GM12875 (cell line): ENCODE results near the gene DHCR7.

ENCODE experiments used
- H3K4me3 ChIP-seq: one replicate; pipeline ENCODE4 v1.5.1; 2011; ENCODE audit warnings: low read depth, low read length, control low read depth
- CTCF ChIP-seq: IDR thresholded peaks from 2 replicates; pipeline ENCODE4 v1.5.1; 2011; ENCODE audit warnings: low read depth, mild to moderate bottlenecking, control low read depth, inconsistent platforms, low read length, moderate library complexity, borderline replicate concordance; ENCODE audit not compliant: insufficient read depth

DHCR7 gene

GRCh38 chr11:71456294-71456693, 8.1 kb upstream of the DHCR7 start:
- no peak for TF ChIP-seq CTCF
- H3K4me3 ChIP-seq: no peak overlapping the region

- 0 out of 2 replicates have a peak, but pooled peaks have one; percentile 15 for TF ChIP-seq CTCF
- no peak overlapping the region for H3K4me3 ChIP-seq
Observed at GRCh38 chr11:71454470-71455113, 6.4 kb upstream of the DHCR7 start.

DNA sequence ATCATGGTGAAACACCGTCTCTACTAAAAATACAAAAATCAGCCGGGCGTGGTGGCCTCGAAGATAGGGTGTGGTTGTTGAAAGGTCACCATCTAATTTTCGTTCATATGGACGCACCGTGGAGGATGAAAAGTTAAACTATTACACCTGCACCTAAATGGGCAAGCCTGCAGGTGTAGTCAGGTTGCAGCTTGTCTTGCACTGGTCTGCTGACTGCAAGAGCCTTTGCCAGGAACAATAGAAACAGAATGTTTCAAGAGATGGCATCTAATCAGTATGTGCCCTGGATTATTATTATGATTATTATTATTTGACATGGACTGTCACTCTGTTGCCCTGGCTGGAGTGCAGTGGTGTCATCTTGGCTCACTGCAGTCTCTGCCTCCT, 5.7 kb upstream of the DHCR7 start:
- no peak for TF ChIP-seq CTCF
- H3K4me3 ChIP-seq: peak overlapping the region; percentile 73

DNA sequence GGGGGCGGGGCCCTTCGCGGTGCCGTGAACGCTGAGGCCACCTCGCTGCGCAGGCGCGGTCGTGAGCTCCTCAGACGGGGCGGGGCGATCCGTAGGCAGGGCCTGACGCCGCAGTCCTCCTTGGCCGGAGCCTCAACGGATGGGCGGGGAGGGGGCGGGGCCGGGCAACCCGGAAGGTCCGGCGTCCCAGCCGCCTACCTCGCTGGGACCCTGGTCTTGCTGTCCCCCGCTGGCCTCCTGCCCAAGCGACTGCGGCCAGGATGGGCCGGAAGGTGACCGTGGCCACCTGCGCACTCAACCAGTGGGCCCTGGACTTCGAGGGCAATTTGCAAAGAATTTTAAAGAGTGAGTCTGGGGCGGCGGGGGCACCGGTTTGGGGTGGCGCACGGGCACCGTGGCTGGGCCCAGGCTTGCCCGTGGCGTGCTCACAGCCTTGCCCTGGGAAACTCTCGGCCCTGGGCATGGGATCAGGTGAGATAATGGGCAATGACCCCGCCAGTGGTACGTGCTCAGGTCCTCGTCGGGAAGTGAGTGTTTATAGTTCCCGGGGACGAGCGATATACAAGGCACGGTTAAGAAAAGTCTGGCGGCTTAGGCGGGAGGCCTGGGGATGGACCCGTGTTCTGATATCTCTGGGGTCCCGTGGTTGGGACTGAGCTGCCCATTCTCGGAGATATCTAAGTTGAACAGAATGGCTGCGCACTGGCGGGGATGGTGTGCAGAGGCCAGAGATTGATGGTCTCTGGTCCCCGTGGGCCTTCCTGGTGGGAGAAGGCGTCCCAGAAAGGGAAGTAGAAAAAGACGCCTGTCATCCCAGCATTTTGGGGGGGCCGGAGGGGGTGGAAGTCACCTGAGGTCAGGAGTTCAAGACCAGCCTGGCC, 5.1 kb upstream of the DHCR7 start, which contains the start of gene NADSYN1:
TSS of gene NADSYN1 (plus strand) at position 167 of the 881 bp plus-strand sequence. CDS start at position 261, 94 bp downstream.
- peak within 1 kb of the TSS; percentile 73 for H3K4me3 ChIP-seq
- no peak for TF ChIP-seq CTCF

GRCh38 chr11:71452199-71453036, 4.2 kb upstream of the DHCR7 start:
- H3K4me3 ChIP-seq: peak overlapping the region; percentile 68
- no peak for TF ChIP-seq CTCF

DNA sequence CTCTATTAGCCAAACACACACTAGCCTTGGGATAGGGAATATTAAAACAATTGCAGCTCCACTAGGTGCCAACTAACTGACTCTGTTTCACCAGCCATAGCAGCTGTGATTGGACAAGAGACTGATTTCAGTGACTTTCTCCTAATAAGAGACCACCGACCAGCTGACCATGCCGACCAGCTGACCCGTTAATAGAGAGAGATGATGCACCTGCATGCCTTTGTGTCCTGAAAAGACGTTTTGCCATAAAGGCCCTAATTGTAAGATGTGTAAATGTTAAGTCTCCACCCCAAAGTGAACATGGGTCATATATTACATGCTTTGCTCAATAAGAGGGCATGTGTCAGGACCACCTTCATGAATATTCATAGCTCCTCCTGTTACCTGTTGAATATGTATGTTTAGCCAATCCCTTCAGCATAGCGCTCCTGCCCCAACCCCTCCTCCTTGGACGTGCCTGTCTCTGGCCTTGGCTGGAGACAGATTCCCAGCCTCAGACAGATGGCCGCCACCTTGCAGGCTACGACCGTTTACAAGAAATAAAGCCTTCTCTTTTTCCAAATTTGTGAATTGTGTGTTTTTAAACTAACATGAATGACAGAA, 3.5 kb upstream of the DHCR7 start:
- no peak overlapping the region for H3K4me3 ChIP-seq
- no peak for TF ChIP-seq CTCF
